NCI-H2227 treated with DMSO at 0.1 percent for 48 hours (cell line): ENCODE data around the gene PPP1CA.

Experiments
- DNase-seq: peaks from one replicate; lab custom pipeline; 2025; lab: John Stamatoyannopoulos, UW

Gene PPP1CA

GRCh38 chr11:67382276-67383136, 19.2 kb downstream of the PPP1CA start:
- peak; percentile 44 for DNase-seq

- no peak for DNase-seq
Observed at GRCh38 chr11:67381244-67381972, 20.2 kb downstream of the PPP1CA start.

GRCh38 chr11:67379061-67380058, 22.3 kb downstream of the PPP1CA start:
- no peak for DNase-seq

- no peak for DNase-seq
Observed at GRCh38 chr11:67378544-67378943, 23.1 kb downstream of the PPP1CA start.

- no peak for DNase-seq
Observed at GRCh38 chr11:67376873-67377808, 24.5 kb downstream of the PPP1CA start.

- DNase-seq = no peak
Observed at GRCh38 chr11:67376063-67376820, 25.4 kb downstream of the PPP1CA start.

GRCh38 chr11:67375320-67376055, 26.2 kb downstream of the PPP1CA start:
- no peak for DNase-seq

GRCh38 chr11:67374571-67375281, 26.9 kb downstream of the PPP1CA start:
- DNase-seq = no peak

GRCh38 chr11:67373648-67374570, 27.7 kb downstream of the PPP1CA start:
- DNase-seq = no peak

GRCh38 chr11:67372993-67373647, 28.5 kb downstream of the PPP1CA start, which contains the start of gene CLCF1:
TSS of gene CLCF1 (minus strand) at chr11:67373598. CDS start at chr11:67373539, 59 bp downstream.
- no peak for DNase-seq

GRCh38 chr11:67372321-67372992, 29.2 kb downstream of the PPP1CA start:
- no peak for DNase-seq

- DNase-seq = no peak
Observed at GRCh38 chr11:67371911-67372320, 29.7 kb downstream of the PPP1CA start.

GRCh38 chr11:67371189-67371910, 30.3 kb downstream of the PPP1CA start:
- no peak for DNase-seq

GRCh38 chr11:67370351-67371076, 31.1 kb downstream of the PPP1CA start:
- DNase-seq = no peak

- no peak for DNase-seq
Observed at GRCh38 chr11:67369801-67370284, 31.8 kb downstream of the PPP1CA start.
